Measurements from ENCODE around the gene STMN3. TPM values are rescaled to one million over a fixed set of nuclear protein-coding genes. Genes with fewer than 3 reads are reported as not detected.
"Not testable (repeated sequence)": the region's sequence is repeated elsewhere in the genome, so short reads cannot be mapped to it uniquely, and the experiment has no call there.

STMN3 gene
- total RNA-seq, 3 donors from 2014 or later: 11.8 to 19.6 (median 17.7) TPM

DNA sequence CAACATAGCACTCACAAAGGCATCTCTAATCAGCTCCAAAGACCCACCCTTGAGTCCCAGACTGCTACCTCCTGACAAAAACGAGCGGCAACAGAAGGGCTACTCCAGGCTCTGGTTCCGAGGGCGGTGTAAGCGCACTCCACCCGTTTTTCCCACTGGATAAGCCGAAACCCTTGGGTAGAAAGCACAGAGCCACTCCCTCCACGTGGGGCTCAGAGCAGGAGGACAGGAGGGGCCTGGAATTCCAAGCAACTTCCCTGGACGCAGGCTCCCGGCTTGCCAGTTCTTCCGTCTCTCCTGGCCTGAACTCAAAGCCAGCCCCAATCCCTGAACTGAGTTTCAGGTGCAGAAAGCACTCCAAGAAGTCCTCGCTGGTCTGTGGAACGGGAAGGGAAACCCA is 33.7 kb downstream of the STMN3 start:
- intact Hi-C loops (cut with DNase I; ENCODE audit: low total_unique reads): no loop called here
- H3K4me3 ChIP-seq: no peak overlapping the region
- no peaks in the 10 kb centered on the region for H3K27me3 ChIP-seq
- no peaks in the 10 kb centered on the region for H3K36me3 ChIP-seq
- no peak for DNase-seq (ENCODE audit: low spot score in 2 of 2)
- no peaks in the 10 kb centered on the region for H3K9me3 ChIP-seq
- TF ChIP-seq POLR2A (IDR thresholded peaks at IDR 0.05): no peak
- TF ChIP-seq POLR2AphosphoS5 (IDR thresholded peaks at IDR 0.05): no peak
- TF ChIP-seq, protein P1, sequence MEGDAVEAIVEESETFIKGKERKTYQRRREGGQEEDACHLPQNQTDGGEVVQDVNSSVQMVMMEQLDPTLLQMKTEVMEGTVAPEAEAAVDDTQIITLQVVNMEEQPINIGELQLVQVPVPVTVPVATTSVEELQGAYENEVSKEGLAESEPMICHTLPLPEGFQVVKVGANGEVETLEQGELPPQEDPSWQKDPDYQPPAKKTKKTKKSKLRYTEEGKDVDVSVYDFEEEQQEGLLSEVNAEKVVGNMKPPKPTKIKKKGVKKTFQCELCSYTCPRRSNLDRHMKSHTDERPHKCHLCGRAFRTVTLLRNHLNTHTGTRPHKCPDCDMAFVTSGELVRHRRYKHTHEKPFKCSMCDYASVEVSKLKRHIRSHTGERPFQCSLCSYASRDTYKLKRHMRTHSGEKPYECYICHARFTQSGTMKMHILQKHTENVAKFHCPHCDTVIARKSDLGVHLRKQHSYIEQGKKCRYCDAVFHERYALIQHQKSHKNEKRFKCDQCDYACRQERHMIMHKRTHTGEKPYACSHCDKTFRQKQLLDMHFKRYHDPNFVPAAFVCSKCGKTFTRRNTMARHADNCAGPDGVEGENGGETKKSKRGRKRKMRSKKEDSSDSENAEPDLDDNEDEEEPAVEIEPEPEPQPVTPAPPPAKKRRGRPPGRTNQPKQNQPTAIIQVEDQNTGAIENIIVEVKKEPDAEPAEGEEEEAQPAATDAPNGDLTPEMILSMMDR (IDR thresholded peaks at IDR 0.05): no peak
- H3K4me1 ChIP-seq: no peaks in the 10 kb centered on the region
- no peak overlapping the region for H3K27ac ChIP-seq

DNA sequence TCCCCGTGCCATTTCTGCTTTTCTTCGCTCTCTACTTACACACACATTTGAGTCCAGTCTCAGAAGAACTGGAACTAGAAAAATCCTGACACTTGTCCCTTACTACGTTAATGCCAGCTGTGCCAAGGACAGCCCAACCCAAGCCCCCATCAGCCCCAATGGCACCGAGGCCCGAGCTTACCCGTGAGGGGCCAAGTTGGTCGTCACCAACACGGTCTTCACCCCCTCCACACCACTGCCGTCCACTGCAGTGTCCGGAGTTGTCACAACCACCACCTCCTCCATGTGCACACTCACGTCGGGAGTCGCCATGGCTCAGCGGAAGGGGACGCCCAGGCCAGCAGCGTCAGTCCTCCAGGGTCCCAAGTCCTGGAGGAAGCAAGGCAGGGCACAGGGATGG is 34.1 kb downstream of the STMN3 start:
- no peaks in the 10 kb centered on the region for H3K9me3 ChIP-seq
- H3K36me3 ChIP-seq: no peaks in the 10 kb centered on the region
- H3K27me3 ChIP-seq: no peaks in the 10 kb centered on the region
- H3K4me1 ChIP-seq: no peaks in the 10 kb centered on the region
- intact Hi-C loops (cut with DNase I; ENCODE audit: low total_unique reads): no loop called here
- H3K27ac ChIP-seq: no peak overlapping the region
- H3K4me3 ChIP-seq: no peak overlapping the region
- TF ChIP-seq POLR2AphosphoS5 (IDR thresholded peaks at IDR 0.05) (no peak), POLR2A (IDR thresholded peaks at IDR 0.05) (no peak)
- TF ChIP-seq, protein P1 (IDR thresholded peaks at IDR 0.05): no peak
- DNase-seq (ENCODE audit: low spot score in 2 of 2): no peak

DNA sequence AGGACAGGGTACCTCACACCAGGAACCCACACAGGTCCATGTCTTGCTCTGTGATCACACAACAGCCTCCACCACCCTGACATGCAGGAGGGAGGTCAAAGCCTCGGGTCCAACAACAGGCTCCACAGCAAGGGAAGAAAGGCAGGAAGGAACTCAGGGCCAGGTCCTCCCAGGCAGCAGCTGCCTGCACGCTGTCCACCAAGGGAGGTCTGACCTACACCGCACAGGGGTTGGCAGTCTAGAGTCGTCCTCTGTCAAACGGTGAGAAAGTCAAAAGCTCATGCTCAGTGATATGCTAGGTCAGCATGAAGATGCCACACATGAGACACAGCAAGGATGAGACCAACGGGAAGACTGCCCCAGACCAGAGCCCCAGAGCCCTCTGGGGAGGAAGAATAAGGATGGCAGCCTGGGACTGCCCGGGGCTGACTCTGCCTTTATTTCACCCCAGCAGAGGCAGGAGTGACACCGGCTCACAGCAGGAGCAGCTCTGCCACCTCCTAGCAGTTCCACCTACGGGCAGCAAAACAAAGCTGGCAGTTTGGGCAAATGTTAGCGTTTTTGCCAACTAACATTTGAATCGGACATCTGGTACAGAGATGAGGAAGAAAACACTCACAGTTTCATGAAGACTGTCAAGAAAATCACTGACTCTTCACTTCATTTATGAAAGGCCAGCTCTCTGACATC is 34.8 kb downstream of the STMN3 start:
- Histone ChIP-seq H3K4me3 (no peak overlapping the region), H3K27ac (no peak overlapping the region), H3K9me3 (no peaks in the 10 kb centered on the region), H3K27me3 (no peaks in the 10 kb centered on the region), H3K36me3 (no peaks in the 10 kb centered on the region), H3K4me1 (no peaks in the 10 kb centered on the region)
- DNase-seq (ENCODE audit: low spot score in 2 of 2): no peak
- intact Hi-C loops (cut with DNase I; ENCODE audit: low total_unique reads): no loop called here
- TF ChIP-seq POLR2A (IDR thresholded peaks at IDR 0.05) (no peak), POLR2AphosphoS5 (IDR thresholded peaks at IDR 0.05) (no peak)

- TF ChIP-seq POLR2AphosphoS5 (IDR thresholded peaks at IDR 0.05) (no peak), POLR2A (IDR thresholded peaks at IDR 0.05) (no peak)
- TF ChIP-seq, protein P1 (IDR thresholded peaks at IDR 0.05): no peak
- Histone ChIP-seq H3K36me3 (no peaks in the 10 kb centered on the region), H3K4me3 (no peak overlapping the region), H3K27ac (no peak overlapping the region), H3K9me3 (no peaks in the 10 kb centered on the region), H3K27me3 (no peaks in the 10 kb centered on the region), H3K4me1 (no peaks in the 10 kb centered on the region)
- DNase-seq (ENCODE audit: low spot score in 2 of 2): no peak
- intact Hi-C loops (cut with DNase I; ENCODE audit: low total_unique reads): no loop called here
These were observed 35.4 kb downstream of the STMN3 start for GRCh38 chr20:63617876-63618265.

DNA sequence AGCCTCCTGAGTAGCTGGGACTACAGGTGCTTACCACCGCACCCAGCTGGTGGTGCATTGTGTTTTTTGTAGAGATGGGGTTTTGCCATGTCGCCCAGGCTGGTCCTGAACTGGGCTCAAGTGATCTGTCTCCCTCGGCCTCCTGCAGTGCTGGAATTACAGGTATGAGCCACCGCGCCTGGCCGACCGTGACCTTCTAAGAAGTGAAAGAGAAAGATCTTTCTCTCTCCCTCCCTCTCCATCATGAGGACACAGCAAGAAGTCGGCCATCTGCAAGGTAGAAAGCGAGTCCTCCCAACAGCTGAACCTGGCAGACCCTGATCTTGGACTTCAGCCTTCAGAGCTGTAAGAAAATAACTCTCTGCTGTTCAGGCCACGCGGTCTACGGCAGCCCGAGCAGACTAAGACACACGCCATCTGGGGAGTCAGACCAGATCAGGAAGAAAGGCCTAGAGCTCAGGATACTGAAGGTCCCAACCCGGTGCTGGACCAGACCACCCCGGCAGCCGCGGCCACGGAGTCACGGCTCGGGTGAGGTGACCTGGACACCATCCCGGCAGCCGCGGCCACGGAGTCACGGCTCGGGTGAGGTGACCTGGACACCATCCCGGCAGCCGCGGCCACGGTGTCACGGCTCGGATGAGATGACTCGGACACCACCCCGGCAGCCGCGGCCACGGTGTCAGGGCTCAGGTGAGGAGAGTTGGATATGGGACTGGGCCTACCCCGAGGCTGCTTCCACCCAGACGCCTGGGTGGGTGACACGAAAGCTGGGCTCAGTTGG is 35.9 kb downstream of the STMN3 start:
- no peaks in the 10 kb centered on the region for H3K27me3 ChIP-seq
- H3K36me3 ChIP-seq: no peaks in the 10 kb centered on the region
- intact Hi-C loops (cut with DNase I; ENCODE audit: low total_unique reads): no loop called here
- no peak for DNase-seq (ENCODE audit: low spot score in 2 of 2)
- TF ChIP-seq POLR2A (IDR thresholded peaks at IDR 0.05) (no peak), POLR2AphosphoS5 (IDR thresholded peaks at IDR 0.05) (no peak)
- TF ChIP-seq, protein P1 (IDR thresholded peaks at IDR 0.05): no peak
- no peak overlapping the region for H3K27ac ChIP-seq
- H3K9me3 ChIP-seq: no peaks in the 10 kb centered on the region
- H3K4me3 ChIP-seq: no peak overlapping the region
- H3K4me1 ChIP-seq: no peaks in the 10 kb centered on the region

DNA sequence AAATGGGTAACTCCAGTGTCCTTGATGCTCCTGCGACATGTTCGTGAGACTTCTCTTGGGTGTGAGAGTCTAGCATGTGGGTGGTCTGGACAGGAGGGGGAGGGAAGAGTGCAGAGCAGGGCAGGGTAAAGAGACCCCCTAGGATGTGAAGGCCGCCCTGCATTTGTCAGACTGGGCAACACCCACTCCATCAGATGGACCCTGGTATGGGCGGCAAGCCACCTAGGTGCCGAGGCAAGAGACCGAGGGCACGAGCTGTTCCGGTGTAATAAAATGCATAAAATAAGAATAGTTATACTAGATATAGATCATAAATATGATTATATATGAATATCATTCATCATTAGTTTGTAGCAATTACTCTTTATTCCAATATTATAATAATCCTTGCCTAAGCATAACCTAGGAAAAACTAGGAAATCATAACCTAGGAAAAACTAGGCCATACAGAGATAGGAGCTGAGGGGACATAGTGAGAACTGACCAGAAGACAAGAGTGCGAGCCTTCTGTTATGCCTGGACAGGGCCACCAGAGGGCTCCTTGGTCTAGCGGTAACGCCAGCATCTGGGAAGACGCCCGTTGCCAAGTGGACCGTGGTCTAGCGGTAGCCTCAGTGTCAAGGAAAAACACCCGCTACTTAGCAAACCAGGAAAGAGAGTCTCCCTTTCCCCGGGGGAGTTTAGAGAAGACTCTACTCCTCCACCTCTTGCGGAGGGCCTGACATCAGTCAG is 39.2 kb downstream of the STMN3 start:
- H3K27ac ChIP-seq; DNase-seq (ENCODE audit: low spot score in 2 of 2); intact Hi-C loops (cut with DNase I; ENCODE audit: low total_unique reads); H3K27me3 ChIP-seq; H3K36me3 ChIP-seq; H3K4me1 ChIP-seq; H3K9me3 ChIP-seq; H3K4me3 ChIP-seq: not testable (repeated sequence)

All from breast epithelium (tissue), 4 donors.